Mucosa of stomach (tissue), 1 donor: Measurements from ENCODE around the gene C3orf22.

Experiments
- H3K27me3 ChIP-seq: one replicate; pipeline ENCODE4 v1.7.0; 2013; ENCODE audit warnings: mild to moderate bottlenecking, low read length; ENCODE audit not compliant: control insufficient read depth, insufficient read depth
- H3K36me3 ChIP-seq: one replicate; pipeline ENCODE4 v1.7.0; 2013; ENCODE audit warnings: low read length; ENCODE audit not compliant: control insufficient read depth, insufficient read depth
- H3K4me1 ChIP-seq: one replicate; pipeline ENCODE4 v1.7.0; 2013; ENCODE audit warnings: mild to moderate bottlenecking, low read length; ENCODE audit not compliant: control insufficient read depth, insufficient read depth
- H3K4me3 ChIP-seq: one replicate; pipeline ENCODE4 v1.7.0; 2013; ENCODE audit warnings: low read length
- H3K9ac ChIP-seq: one replicate; pipeline ENCODE4 v1.7.0; 2013; ENCODE audit warnings: mild to moderate bottlenecking, low read length, moderate library complexity
- H3K9me3 ChIP-seq: one replicate; pipeline ENCODE4 v1.7.0; 2013; ENCODE audit warnings: mild to moderate bottlenecking, low read length, moderate library complexity; ENCODE audit not compliant: control insufficient read depth
- donor health status: Pancreatic carcinoma.

The C3orf22 gene

GRCh38 chr3:126573492-126574117 is 14.9 kb upstream of the C3orf22 start:
- Histone ChIP-seq H3K27me3 (no peaks in the 10 kb centered on the region), H3K36me3 (no peaks in the 10 kb centered on the region), H3K9ac (no peak overlapping the region), H3K9me3 (no peaks in the 10 kb centered on the region), H3K4me1 (no peaks in the 10 kb centered on the region), H3K4me3 (no peak overlapping the region)

GRCh38 chr3:126571078-126571477 is 12.3 kb upstream of the C3orf22 start:
- H3K4me1 ChIP-seq = no peaks in the 10 kb centered on the region
- no peaks in the 10 kb centered on the region for H3K36me3 ChIP-seq
- H3K9me3 ChIP-seq = no peaks in the 10 kb centered on the region
- H3K9ac ChIP-seq = no peak overlapping the region
- H3K4me3 ChIP-seq = no peak overlapping the region
- H3K27me3 ChIP-seq = no peaks in the 10 kb centered on the region

GRCh38 chr3:126570103-126570541 is 11.4 kb upstream of the C3orf22 start:
- Histone ChIP-seq H3K4me1 (no peaks in the 10 kb centered on the region), H3K36me3 (no peaks in the 10 kb centered on the region), H3K9ac (no peak overlapping the region), H3K4me3 (no peak overlapping the region), H3K9me3 (no peaks in the 10 kb centered on the region), H3K27me3 (no peaks in the 10 kb centered on the region)

- Histone ChIP-seq H3K36me3 (no peaks in the 10 kb centered on the region), H3K27me3 (no peaks in the 10 kb centered on the region), H3K9me3 (no peaks in the 10 kb centered on the region), H3K4me3 (no peak overlapping the region), H3K9ac (no peak overlapping the region), H3K4me1 (no peaks in the 10 kb centered on the region)
These were observed 10.8 kb upstream of the C3orf22 start for GRCh38 chr3:126569390-126569975.

- Histone ChIP-seq H3K9ac (no peak overlapping the region), H3K4me1 (no peaks in the 10 kb centered on the region), H3K27me3 (no peaks in the 10 kb centered on the region), H3K9me3 (no peaks in the 10 kb centered on the region), H3K4me3 (no peak overlapping the region), H3K36me3 (no peaks in the 10 kb centered on the region)
These were observed 10.1 kb upstream of the C3orf22 start for GRCh38 chr3:126568776-126569342.

- H3K9me3 ChIP-seq = no peaks in the 10 kb centered on the region
- H3K9ac ChIP-seq = no peak overlapping the region
- no peak overlapping the region for H3K4me3 ChIP-seq
- H3K36me3 ChIP-seq = no peaks in the 10 kb centered on the region
- H3K27me3 ChIP-seq = no peaks in the 10 kb centered on the region
- no peaks in the 10 kb centered on the region for H3K4me1 ChIP-seq
These were observed 9.1 kb upstream of the C3orf22 start for GRCh38 chr3:126567696-126568438.

- no peaks in the 10 kb centered on the region for H3K27me3 ChIP-seq
- no peaks in the 10 kb centered on the region for H3K36me3 ChIP-seq
- H3K9ac ChIP-seq = no peak overlapping the region
- no peaks in the 10 kb centered on the region for H3K4me1 ChIP-seq
- H3K4me3 ChIP-seq = no peak overlapping the region
- H3K9me3 ChIP-seq = no peaks in the 10 kb centered on the region
These were observed 4.1 kb upstream of the C3orf22 start for GRCh38 chr3:126562737-126563276.

- H3K36me3 ChIP-seq = no peaks in the 10 kb centered on the region
- H3K4me1 ChIP-seq = no peaks in the 10 kb centered on the region
- H3K9me3 ChIP-seq = no peaks in the 10 kb centered on the region
- H3K4me3 ChIP-seq = no peak overlapping the region
- no peaks in the 10 kb centered on the region for H3K27me3 ChIP-seq
- H3K9ac ChIP-seq = no peak overlapping the region
These were observed 971 bp downstream of the C3orf22 start for GRCh38 chr3:126557761-126558160.

- Histone ChIP-seq H3K4me1 (no peaks in the 10 kb centered on the region), H3K9me3 (no peaks in the 10 kb centered on the region), H3K36me3 (no peaks in the 10 kb centered on the region), H3K9ac (no peak overlapping the region), H3K4me3 (no peak overlapping the region), H3K27me3 (no peaks in the 10 kb centered on the region)
These were observed 1.4 kb downstream of the C3orf22 start for GRCh38 chr3:126557415-126557745.

- Histone ChIP-seq H3K9me3 (no peaks in the 10 kb centered on the region), H3K4me3 (no peak overlapping the region), H3K9ac (no peak overlapping the region), H3K36me3 (no peaks in the 10 kb centered on the region), H3K4me1 (no peaks in the 10 kb centered on the region), H3K27me3 (no peaks in the 10 kb centered on the region)
These were observed 1.9 kb downstream of the C3orf22 start for GRCh38 chr3:126556637-126557414.

GRCh38 chr3:126555795-126556636 is 2.7 kb downstream of the C3orf22 start:
- Histone ChIP-seq H3K4me1 (no peaks in the 10 kb centered on the region), H3K9ac (no peak overlapping the region), H3K9me3 (no peaks in the 10 kb centered on the region), H3K27me3 (no peaks in the 10 kb centered on the region), H3K4me3 (no peak overlapping the region), H3K36me3 (no peaks in the 10 kb centered on the region)
